Medulla oblongata (tissue), 1 donor: ENCODE data around the gene TEAD1.

Experiments used
- DNase-seq: peaks from one replicate; pipeline ENCODE4 v3.0.0-alpha.2; 2015; ENCODE audit errors: extremely low spot score

Gene TEAD1

DNA sequence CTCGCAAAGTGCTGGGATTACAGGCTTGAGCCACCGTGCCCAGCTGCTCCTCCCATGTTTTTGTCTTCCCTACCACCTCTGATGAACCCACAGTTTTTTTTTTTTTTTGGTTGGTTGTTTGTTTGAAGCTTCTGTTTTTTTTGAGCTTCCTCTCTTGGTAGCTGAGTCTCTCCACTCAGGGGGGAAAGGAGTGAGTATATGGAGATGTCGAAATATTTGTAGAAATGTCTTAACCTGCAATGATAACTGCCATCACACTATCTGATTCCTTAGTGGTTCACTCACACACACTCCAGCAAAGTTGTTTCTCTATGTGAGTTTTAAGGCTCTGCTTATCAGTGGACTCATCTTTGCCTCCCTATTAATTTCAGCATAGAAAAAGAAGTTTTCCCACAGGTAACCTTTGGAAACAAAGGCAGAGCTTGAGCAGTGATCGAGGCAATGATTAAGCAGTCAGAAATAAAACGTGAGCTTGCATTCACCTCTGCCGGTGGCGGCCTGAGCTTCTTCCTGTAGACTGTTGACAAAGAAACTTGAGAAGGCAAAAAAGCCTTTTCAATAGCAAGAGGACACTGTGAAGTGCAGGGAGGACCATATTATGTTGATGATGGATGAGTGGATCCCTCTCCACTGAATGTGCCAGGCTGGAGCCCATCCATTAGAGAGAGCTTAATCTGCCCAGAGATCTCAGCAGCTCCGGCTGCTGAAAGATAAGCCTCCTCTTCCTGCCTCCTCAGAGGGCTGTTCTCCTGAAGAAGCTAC, 305.9 kb downstream of the TEAD1 start:
- DNase-seq, result no peak

DNA sequence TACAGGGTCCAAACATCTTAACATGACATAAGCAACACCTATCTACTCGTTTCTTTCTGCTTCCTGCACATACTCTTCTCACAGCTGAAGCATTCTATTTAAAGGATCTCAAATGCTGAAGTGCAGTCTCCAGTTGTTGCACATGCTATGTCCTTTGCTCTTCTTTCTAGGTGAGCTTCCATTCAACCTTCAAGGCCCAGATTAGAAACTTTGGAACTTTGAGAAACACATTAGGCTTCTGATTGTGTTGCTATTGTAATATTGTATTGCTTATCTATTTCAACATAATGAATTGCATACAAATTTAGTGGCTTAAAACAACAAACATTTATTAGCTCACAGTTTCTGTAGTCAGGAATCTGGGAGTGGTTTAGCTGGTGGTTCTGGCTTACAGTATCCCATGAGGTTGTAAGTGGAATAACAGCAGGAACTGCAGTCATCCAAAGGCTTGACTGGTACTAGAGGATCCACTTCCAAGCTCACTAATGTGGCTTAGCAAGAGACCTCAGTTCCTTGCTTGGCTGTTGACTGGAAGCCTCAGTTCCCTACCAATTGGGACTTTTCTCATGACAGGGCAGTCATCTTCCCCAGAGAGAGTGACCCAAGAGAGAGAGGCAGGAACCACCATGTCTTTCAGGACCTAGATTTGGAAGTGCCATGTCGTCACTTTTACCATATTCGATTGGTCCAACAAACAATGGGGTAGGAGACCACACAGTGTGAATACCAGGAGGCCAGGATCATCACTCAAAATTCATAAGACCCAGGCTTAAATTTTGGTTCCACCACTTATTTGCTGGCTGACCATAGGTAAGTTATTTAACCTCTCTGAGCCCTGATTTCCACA, 307.7 kb downstream of the TEAD1 start:
- DNase-seq, result no peak

DNA sequence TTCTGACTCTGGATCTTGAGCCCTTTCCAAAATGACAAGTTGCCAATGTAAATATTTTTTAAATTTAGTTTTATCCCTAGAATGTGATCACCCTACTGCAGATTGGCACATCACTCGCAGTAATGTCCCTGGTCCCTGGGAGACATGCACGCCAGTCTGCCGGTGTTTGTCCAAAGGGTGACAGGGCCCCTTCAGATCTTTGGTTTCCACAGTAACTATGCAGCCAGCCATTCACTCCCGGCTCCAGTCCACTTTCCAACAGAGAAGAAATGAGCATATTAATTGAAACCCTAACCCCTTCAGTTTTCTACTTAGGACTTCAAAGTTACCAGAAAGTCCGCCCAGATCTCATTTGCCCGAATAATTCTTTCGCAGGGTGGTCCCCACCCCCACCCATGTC, 309.1 kb downstream of the TEAD1 start:
- DNase-seq, result no peak

DNA sequence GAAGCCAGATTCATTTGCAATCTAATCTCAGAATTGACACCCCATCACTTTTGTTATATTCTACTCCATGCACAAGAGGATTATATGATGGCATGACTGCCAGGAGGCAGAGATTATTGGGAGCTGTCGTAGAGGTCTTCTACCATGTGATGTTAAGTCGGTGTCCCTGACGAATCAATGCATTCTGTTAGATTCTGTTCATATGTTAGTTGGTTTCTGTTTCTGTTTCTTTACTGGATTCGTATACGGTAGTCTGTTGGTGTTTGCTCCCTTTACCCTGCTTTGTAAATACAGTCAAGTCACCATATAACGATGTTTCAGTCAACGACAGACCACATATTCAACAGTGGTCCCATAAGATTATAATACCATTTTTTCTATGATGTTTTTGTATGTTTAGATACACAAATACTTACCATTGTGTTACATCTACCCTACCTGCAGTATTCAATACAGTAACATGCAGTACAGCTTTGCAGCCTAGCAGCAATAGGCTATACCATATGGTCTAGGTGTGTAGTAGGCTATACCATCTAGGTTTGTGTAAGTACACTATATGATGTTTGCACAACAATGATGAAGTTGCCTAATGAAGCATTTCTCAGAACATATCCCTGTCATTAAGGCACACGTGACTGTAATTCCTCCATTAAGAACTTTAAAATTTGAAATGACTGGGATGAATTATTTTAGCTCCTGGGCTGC, 312.1 kb downstream of the TEAD1 start:
- DNase-seq, result no peak

DNA sequence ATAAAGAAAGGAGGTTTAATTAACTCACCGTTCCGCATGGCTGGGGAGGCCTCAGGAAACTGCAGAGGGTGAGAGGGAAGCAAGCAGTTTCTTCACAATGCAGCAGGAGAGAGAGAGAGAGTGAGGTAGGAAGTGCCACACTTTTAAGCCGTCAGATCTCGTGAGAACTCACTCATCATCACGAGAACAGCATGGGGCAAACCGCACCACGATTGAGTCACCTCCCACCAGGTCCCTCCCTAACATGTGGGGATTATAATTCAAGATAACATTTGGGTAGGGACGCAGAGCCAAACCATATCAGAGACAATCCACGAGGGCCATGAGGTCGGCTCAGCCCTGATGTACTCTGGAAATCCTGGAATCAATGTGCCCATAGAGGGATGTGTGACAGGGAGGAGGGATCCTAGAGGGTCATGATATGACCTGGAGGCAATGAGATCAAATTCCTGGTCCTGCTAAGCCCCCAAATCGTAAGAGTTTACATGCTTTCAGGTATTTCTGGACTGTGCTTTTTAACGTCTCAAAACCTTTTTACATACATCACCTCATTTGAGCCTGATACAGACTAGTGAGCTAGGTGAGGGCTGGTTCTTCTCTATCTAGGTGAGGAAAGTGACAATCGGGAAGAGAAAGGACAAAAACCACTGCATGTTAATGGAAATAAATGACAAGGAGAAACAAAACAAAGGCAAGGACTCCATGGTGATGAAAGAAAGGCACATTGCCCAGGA, 315.4 kb downstream of the TEAD1 start:
- DNase-seq, result no peak

DNA sequence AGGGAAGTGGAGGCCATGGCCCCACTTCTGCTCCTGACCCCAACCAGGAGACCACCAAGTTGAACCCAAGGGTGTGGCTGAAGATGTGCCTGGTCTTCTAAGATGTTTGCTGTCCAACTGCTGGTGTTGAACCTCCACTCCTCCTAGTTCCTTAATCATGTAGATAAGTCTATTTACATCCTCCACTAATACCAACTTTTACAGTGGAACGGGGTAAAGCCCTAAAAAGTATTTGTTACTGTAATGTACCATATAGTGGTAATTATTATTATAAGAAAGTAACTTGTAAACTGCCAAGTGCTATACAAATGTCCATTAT, 315.9 kb downstream of the TEAD1 start:
- DNase-seq, result no peak

DNA sequence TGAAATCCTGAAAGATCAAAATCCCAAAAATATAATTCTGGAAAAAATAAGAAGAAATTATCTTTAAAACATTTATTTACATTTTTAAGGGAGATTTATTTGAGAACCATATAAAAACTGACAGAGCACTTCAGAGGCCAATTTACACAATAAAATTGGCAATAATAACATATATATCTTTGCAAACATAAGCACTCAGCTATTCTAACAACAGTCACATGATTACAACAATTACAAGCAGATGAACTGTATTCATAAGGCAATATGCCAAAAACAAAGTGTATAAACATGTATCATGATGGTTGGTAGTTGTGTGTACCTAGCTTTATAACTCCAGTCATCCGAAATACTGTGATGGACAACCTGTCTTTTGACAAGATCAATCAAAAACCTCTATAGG, 317.2 kb downstream of the TEAD1 start:
- no peak for DNase-seq

DNA sequence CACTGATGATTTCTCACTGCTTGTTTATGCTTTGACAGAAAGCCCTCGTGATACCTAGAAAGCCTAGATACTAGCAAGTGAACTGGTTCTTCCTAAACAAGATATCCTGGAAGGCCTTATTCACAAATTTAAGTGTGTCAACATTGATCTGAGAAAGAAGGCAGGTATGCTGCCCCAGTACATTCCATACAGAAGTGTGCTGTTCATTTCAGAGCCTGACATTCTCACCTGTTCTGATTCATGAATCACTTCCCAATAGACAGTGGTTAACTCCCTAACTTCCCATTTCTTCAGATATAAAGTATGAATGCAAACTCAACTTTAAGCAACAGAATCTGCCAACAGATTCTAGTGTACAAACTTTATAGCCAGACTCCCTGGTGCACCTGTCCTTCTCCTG, 319.4 kb downstream of the TEAD1 start:
- DNase-seq, result no peak
